ENCODE measurements around the gene ETV2. TPM values are rescaled to one million over a fixed set of nuclear protein-coding genes. Genes with fewer than 3 reads are reported as not detected.

The ETV2 gene
- total RNA-seq, 1 donor from 2014 or later, result 0.45 TPM

- H3K27me3 ChIP-seq (ENCODE audit: insufficient read depth, low read length), result no peaks in the 10 kb centered on the region
- H4K20me1 ChIP-seq (ENCODE audit: insufficient read depth, low read length), result peaks cover 8% of the 10 kb centered on the region
- Mint-ChIP-seq H3K4me1 (ENCODE audit: low read depth, unreplicated experiment) (peaks cover 7% of the 10 kb centered on the region), H3K27ac (ENCODE audit: unreplicated experiment) (no peak overlapping the region), H3K36me3 (ENCODE audit: low read depth, unreplicated experiment) (peaks cover 2% of the 10 kb centered on the region), H3K4me3 (ENCODE audit: unreplicated experiment) (peak overlapping the region; percentile 81), H3K9me3 (ENCODE audit: unreplicated experiment) (no peaks in the 10 kb centered on the region), H3K27me3 (ENCODE audit: low read depth, unreplicated experiment) (no peaks in the 10 kb centered on the region)
- DNase-seq (ENCODE audit: low read depth) (no peak), FAIRE-seq (no peak)
- H3K4me3 ChIP-seq (ENCODE audit: insufficient read depth, low read depth, low read length), result no peak overlapping the region
- TF ChIP-seq EZH2 (IDR thresholded peaks at IDR 0.05; ENCODE audit: insufficient read depth, low read length) (no peak), CTCF (IDR thresholded peaks at IDR 0.05; ENCODE audit: insufficient read depth, low read depth, low read length) (no peak)
- H2AFZ ChIP-seq (ENCODE audit: low read depth, low read length), result peak overlapping the region; percentile 29
- no peak overlapping the region for H3K27ac ChIP-seq (ENCODE audit: low read depth, low read length)
- peaks cover 21% of the 10 kb centered on the region for H3K4me1 ChIP-seq (ENCODE audit: insufficient read depth, low read length)
- no peaks in the 10 kb centered on the region for H3K36me3 ChIP-seq (ENCODE audit: insufficient read depth, low read length)
- peak overlapping the region; percentile 95 for H3K4me2 ChIP-seq (ENCODE audit: low read length)
- no peaks in the 10 kb centered on the region for H3K9me3 ChIP-seq (ENCODE audit: insufficient read depth, low read depth, low read length)
- H3K9ac ChIP-seq (ENCODE audit: low read length), result no peak overlapping the region
- peaks cover 28% of the 10 kb centered on the region for H3K79me2 ChIP-seq (ENCODE audit: insufficient read depth, low read length)
Observed at GRCh38 chr19:35645680-35646511, 4.4 kb downstream of the ETV2 start.

- TF ChIP-seq CTCF (IDR thresholded peaks at IDR 0.05; ENCODE audit: insufficient read depth, low read depth, low read length) (no peak), EZH2 (IDR thresholded peaks at IDR 0.05; ENCODE audit: insufficient read depth, low read length) (no peak)
- Mint-ChIP-seq H3K4me1 (ENCODE audit: low read depth, unreplicated experiment) (peaks cover 7% of the 10 kb centered on the region), H3K4me3 (ENCODE audit: unreplicated experiment) (peak within 1 kb of the TSS; percentile 99), H3K27ac (ENCODE audit: unreplicated experiment) (peak within 1 kb of the TSS; percentile 92), H3K36me3 (ENCODE audit: low read depth, unreplicated experiment) (peaks cover 6% of the 10 kb centered on the region), H3K27me3 (ENCODE audit: low read depth, unreplicated experiment) (no peaks in the 10 kb centered on the region), H3K9me3 (ENCODE audit: unreplicated experiment) (no peaks in the 10 kb centered on the region)
- peak within 1 kb of the TSS; percentile 92 for H3K4me2 ChIP-seq (ENCODE audit: low read length)
- H3K79me2 ChIP-seq (ENCODE audit: insufficient read depth, low read length), result peaks cover 31% of the 10 kb centered on the region
- DNase-seq (ENCODE audit: low read depth), result peak; percentile 95
- peak within 1 kb of the TSS; percentile 91 for H3K9ac ChIP-seq (ENCODE audit: low read length)
- no peaks in the 10 kb centered on the region for H3K36me3 ChIP-seq (ENCODE audit: insufficient read depth, low read length)
- H3K9me3 ChIP-seq (ENCODE audit: insufficient read depth, low read depth, low read length), result no peaks in the 10 kb centered on the region
- peaks cover 10% of the 10 kb centered on the region for H4K20me1 ChIP-seq (ENCODE audit: insufficient read depth, low read length)
- no peaks in the 10 kb centered on the region for H3K27me3 ChIP-seq (ENCODE audit: insufficient read depth, low read length)
- peak within 1 kb of the TSS; percentile 92 for H3K4me3 ChIP-seq (ENCODE audit: insufficient read depth, low read depth, low read length)
- H2AFZ ChIP-seq (ENCODE audit: low read depth, low read length), result peak within 1 kb of the TSS; percentile 79
- peak within 1 kb of the TSS; percentile 69 for H3K27ac ChIP-seq (ENCODE audit: low read depth, low read length)
- FAIRE-seq, result peak; percentile 88
- H3K4me1 ChIP-seq (ENCODE audit: insufficient read depth, low read length), result peaks cover 14% of the 10 kb centered on the region
Observed at GRCh38 chr19:35648017-35648961, 6.7 kb downstream of the ETV2 start, which contains the start of gene COX6B1. TSS of gene COX6B1 (plus strand) at chr19:35648323. CDS start at chr19:35651244, 2,921 bp downstream.
